ENCODE results near the gene NUP58.

Gene NUP58, protein sequence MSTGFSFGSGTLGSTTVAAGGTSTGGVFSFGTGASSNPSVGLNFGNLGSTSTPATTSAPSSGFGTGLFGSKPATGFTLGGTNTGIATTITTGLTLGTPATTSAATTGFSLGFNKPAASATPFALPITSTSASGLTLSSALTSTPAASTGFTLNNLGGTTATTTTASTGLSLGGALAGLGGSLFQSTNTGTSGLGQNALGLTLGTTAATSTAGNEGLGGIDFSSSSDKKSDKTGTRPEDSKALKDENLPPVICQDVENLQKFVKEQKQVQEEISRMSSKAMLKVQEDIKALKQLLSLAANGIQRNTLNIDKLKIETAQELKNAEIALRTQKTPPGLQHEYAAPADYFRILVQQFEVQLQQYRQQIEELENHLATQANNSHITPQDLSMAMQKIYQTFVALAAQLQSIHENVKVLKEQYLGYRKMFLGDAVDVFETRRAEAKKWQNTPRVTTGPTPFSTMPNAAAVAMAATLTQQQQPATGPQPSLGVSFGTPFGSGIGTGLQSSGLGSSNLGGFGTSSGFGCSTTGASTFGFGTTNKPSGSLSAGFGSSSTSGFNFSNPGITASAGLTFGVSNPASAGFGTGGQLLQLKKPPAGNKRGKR

DNA sequence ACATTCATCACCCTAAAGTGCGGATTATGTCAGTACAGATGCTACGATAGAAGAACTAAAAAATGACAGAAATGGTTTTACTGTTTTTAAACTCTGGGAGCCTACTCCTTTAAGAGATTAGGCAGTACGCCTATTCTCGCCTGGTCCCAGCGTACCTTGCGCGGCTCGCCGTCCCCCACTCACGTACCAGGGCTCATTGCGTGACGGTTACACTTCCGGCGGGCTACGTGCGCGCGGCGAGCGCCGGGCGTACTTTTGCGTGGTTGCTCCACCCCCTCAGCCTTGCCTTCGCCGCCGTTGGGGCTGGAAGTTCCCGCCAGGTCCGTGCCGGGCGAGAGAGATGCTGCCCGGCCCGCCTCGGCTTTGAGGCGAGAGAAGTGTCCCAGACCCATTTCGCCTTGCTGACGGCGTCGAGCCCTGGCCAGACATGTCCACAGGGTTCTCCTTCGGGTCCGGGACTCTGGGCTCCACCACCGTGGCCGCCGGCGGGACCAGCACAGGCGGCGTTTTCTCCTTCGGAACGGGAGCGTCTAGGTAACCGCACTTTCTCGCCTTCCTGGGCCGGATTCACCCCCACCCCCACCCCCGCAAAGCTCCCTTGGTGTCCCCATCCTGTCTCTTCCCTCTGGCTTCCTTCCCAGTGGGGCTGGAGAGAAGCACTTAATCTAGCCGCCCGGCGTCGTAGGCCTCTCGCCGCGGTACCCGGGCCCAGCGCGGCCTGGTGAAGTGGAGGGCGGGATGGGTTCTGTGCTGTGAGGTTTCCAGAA is at the start of gene NUP58:
TSS of gene NUP58 (plus strand) at position 279 of the 767 bp plus-strand sequence. CDS start at position 428, 149 bp downstream.
- in situ Hi-C loops (cut with HindIII; ENCODE audit: low sequenced_read_pairs): no loop called here

GRCh38 chr13:25252225-25252624 is 49.2 kb upstream of the NUP58 start:
- in situ Hi-C loops (cut with HindIII; ENCODE audit: low sequenced_read_pairs): no loop called here

GRCh38 chr13:25252752-25253151 is 48.7 kb upstream of the NUP58 start:
- in situ Hi-C loops (cut with HindIII; ENCODE audit: low sequenced_read_pairs): no loop called here

GRCh38 chr13:25253702-25254101 is 47.7 kb upstream of the NUP58 start:
- in situ Hi-C loops (cut with HindIII; ENCODE audit: low sequenced_read_pairs): no loop called here

DNA sequence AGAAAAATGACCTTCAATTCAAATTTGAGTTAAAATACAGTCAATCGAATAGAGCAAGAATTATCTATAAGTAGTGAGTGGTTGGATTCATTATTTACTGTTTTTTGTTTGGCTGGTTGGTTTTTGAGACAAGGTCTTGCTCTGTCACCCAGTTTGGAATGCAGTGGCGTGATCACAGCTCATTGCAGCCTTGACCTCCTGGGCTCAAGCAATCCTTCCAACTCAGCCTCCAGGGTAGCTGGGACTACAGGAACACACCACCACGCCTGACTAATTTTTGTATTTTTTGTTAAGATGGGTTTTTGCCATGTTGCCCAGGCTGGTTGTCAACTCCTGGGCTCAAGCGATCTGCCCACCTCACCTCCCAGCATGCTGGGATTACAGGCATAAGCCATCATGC is 39.2 kb upstream of the NUP58 start:
- in situ Hi-C loops (cut with HindIII; ENCODE audit: low sequenced_read_pairs): no loop called here

DNA sequence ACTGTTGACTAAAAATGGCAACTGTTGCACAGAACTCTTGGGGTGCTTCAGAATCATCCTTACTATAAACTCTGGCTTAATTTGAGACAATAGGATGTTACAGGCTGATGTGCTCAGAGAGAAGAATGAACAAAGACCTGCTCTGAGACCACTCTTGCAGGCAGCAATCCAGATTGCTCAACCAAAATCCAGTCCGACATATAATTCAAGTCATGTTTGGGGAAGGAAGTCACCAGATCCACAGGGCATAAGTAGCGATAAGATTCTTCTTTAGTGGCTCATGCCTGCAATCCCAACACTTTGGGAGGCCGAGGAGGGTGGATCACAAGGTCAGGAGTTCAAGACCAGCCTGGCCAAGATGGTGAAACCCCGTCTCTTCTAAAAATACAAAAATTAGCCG is 34.7 kb upstream of the NUP58 start:
- in situ Hi-C loops (cut with HindIII; ENCODE audit: low sequenced_read_pairs): no loop called here

DNA sequence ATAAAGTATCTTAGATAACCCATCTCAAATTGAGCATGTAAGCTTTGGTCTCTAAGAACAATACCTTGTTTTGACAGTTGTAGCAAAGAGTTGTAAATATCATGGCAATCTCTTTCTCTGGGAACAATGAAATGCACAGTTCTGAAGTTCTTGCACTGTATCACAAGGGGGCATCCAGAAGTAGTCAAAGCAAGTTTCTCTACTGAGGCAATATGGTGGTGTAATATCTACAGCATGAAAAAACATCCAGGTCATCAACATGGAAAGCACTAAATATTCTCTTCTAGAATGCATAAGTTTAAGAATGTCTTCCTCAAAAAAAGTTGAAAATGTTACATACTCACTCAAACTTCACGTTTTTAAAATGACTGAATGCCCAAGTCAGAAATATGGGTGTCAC is 33.7 kb upstream of the NUP58 start:
- in situ Hi-C loops (cut with HindIII; ENCODE audit: low sequenced_read_pairs): no loop called here

DNA sequence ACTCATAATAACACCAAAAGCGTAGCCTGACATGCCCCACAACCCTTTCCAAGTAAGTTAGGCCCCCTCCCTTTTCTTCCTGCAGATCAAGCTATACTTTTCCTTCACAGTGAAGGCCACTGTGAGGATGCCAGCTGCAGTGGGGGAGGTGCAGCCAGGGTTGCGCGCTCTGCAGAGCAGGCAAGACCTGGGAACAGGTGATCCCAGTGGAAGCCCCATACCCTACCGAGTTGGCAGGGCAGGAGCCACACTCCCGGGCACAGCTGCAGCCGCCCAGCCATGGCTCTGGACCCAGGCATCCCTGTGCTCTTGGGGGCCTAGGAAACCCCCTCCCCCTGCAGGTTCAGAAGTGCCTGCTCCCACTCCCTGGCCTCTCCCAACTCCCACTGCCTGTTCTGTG is 32.9 kb upstream of the NUP58 start:
- in situ Hi-C loops (cut with HindIII; ENCODE audit: low sequenced_read_pairs): no loop called here

GRCh38 chr13:25276748-25277147 is 24.7 kb upstream of the NUP58 start:
- in situ Hi-C loops (cut with HindIII; ENCODE audit: low sequenced_read_pairs): no loop called here

DNA sequence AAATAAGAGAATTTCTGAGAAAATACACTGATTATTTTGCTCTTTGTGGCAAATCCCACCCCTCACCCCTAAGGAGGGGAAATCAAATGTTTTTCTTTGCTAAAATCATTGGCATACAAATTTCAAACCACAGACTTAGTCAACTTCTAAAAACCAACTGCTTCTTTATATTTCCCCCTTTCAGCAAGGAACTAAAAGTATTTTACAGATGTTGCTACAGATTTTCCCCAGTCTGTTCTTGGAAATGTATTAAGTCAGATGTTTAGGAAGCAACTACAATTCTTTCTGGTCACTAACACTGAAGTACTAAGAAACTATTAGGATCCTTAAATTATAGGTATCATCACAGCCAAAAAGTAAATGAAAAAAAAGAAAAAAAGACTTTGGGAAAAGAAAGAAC is 21.0 kb upstream of the NUP58 start:
- in situ Hi-C loops (cut with HindIII; ENCODE audit: low sequenced_read_pairs): no loop called here

GRCh38 chr13:25281193-25281934 is 20.1 kb upstream of the NUP58 start:
- in situ Hi-C loops (cut with HindIII; ENCODE audit: low sequenced_read_pairs): no loop called here

- in situ Hi-C loops (cut with HindIII; ENCODE audit: low sequenced_read_pairs): no loop called here
Observed at GRCh38 chr13:25281935-25282332, 19.5 kb upstream of the NUP58 start.

- in situ Hi-C loops (cut with HindIII; ENCODE audit: low sequenced_read_pairs): no loop called here
Observed at GRCh38 chr13:25286308-25286968, 15.0 kb upstream of the NUP58 start.

- in situ Hi-C loops (cut with HindIII; ENCODE audit: low sequenced_read_pairs): no loop called here
Observed at GRCh38 chr13:25286969-25287961, 14.2 kb upstream of the NUP58 start, which contains the start of gene MTMR6. Gene MTMR6 (minus strand): TSS chr13:25287488. CDS start chr13:25287247, 241 bp downstream.

- in situ Hi-C loops (cut with HindIII; ENCODE audit: low sequenced_read_pairs): no loop called here
Observed at GRCh38 chr13:25288966-25289365, 12.5 kb upstream of the NUP58 start.

DNA sequence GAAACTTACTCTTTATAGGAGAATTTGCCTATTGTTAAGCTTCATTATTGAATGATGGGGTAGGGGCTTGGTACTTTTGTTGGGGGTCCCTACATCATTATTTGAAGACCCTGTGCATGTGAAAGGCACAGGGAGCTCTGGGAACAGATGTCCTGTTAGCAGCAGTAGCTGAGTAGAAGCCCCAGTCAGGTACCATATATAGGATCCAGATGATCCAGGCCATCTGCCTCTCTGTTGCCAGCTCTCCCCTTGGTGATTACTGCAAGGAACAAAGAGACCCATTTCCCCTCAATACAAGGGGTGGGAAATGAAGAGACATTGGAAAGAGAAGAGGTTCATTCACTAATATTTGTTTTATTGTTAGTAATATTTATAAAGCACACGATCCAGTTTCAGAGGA is 9.7 kb upstream of the NUP58 start:
- in situ Hi-C loops (cut with HindIII; ENCODE audit: low sequenced_read_pairs): no loop called here

GRCh38 chr13:25292301-25292700 is 9.1 kb upstream of the NUP58 start:
- in situ Hi-C loops (cut with HindIII; ENCODE audit: low sequenced_read_pairs): no loop called here

DNA sequence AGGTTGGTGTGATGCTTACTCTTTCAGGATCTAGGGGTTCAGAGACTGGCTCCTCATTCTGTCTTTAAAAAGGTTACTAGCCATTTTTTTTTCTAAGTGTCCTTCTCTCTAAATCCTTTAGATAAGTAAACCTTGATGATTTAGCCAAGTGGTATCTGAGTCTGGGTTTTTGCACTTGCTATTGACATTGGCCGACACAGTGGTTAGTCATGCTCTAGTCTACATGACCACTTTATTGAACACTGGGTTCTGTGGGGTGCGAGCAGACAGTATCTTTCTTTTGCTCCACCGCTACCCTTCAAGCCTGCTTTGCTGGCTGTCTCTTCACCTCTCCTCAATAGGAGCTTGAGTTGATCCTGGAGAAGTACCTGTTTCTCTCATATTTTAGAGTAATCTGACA is 6.2 kb upstream of the NUP58 start:
- in situ Hi-C loops (cut with HindIII; ENCODE audit: low sequenced_read_pairs): no loop called here

GRCh38 chr13:25295701-25296100 is 5.7 kb upstream of the NUP58 start:
- in situ Hi-C loops (cut with HindIII; ENCODE audit: low sequenced_read_pairs): no loop called here
